Measurements from ENCODE around the gene OR1E2. TPM values are rescaled to one million over a fixed set of nuclear protein-coding genes. Genes with fewer than 3 reads are reported as not detected.

OR1E2 gene, protein sequence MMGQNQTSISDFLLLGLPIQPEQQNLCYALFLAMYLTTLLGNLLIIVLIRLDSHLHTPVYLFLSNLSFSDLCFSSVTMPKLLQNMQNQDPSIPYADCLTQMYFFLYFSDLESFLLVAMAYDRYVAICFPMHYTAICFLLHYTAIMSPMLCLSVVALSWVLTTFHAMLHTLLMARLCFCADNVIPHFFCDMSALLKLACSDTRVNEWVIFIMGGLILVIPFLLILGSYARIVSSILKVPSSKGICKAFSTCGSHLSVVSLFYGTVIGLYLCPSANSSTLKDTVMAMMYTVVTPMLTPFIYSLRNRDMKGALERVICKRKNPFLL
- total RNA-seq (not detected in 2 replicates), polyA plus RNA-seq (not detected in 2 replicates), polyA minus RNA-seq (ENCODE audit: low replicate concordance) (not detected in 2 replicates)
- polyA plus RNA-seq (2012), result not detected in 2 replicates

DNA sequence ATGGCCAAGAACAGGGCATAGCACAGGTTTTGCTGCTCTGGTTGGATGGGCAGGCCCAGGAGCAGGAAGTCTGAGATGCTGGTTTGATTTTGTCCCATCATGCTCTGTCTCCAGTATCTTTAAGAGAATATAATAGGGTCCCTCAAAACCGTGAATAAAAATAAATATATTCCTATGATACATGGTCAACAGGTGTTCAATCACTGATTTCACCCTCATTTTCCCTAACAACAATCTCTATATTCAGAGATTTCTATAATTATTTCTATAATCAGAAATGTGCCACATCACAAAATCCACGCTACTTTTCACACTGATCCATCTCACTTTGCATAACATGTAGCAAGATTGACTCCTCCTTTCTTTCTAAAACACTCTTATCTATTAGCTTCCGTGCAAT is at the start of gene OR1E2:
Gene OR1E2 (minus strand): TSS at position 101 of the 400 bp plus-strand sequence. CDS start 0 bp downstream, at position 101.
- no peaks in the 10 kb centered on the region for H3K36me3 ChIP-seq (ENCODE audit: control insufficient read depth, insufficient read depth, low read length)
- H3K9me3 ChIP-seq (ENCODE audit: control insufficient read depth, insufficient read depth, low read depth, low read length), result no peaks in the 10 kb centered on the region
- TF ChIP-seq EZH2 (IDR thresholded peaks at IDR 0.05; ENCODE audit: low read length, missing control alignments), result no peak
- TF ChIP-seq, protein P1, sequence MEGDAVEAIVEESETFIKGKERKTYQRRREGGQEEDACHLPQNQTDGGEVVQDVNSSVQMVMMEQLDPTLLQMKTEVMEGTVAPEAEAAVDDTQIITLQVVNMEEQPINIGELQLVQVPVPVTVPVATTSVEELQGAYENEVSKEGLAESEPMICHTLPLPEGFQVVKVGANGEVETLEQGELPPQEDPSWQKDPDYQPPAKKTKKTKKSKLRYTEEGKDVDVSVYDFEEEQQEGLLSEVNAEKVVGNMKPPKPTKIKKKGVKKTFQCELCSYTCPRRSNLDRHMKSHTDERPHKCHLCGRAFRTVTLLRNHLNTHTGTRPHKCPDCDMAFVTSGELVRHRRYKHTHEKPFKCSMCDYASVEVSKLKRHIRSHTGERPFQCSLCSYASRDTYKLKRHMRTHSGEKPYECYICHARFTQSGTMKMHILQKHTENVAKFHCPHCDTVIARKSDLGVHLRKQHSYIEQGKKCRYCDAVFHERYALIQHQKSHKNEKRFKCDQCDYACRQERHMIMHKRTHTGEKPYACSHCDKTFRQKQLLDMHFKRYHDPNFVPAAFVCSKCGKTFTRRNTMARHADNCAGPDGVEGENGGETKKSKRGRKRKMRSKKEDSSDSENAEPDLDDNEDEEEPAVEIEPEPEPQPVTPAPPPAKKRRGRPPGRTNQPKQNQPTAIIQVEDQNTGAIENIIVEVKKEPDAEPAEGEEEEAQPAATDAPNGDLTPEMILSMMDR (conservative IDR thresholded peaks at IDR 0.05 in 1 of 2, IDR thresholded peaks at IDR 0.05 in 1 of 2; ENCODE audit: low read depth in 1 of 2, low read length in 2 of 2), result no peak
- no peak within 1 kb of the TSS for H3K27ac ChIP-seq (ENCODE audit: insufficient read depth, low read length)
- H3K9ac ChIP-seq (ENCODE audit: insufficient read depth, low read length), result no peak within 1 kb of the TSS
- H4K20me1 ChIP-seq (ENCODE audit: control insufficient read depth, extremely low read depth, insufficient read depth, low read length), result no peaks in the 10 kb centered on the region
- H2AFZ ChIP-seq (ENCODE audit: low read length), result no peak within 1 kb of the TSS
- DNase-seq (ENCODE audit: low read depth in 2 of 2), result no peak
- H3K79me2 ChIP-seq (ENCODE audit: control insufficient read depth, insufficient read depth, low read length), result no peaks in the 10 kb centered on the region
- no peak within 1 kb of the TSS for H3K4me3 ChIP-seq (replicated peaks in 1 of 4; ENCODE audit: control extremely low read depth in 1 of 4, insufficient read depth in 1 of 4, low read depth in 3 of 4, low read length in 4 of 4)
- H3K4me2 ChIP-seq (ENCODE audit: extremely low read depth, insufficient read depth, low read length), result no peak within 1 kb of the TSS
- no peaks in the 10 kb centered on the region for H3K27me3 ChIP-seq (ENCODE audit: control insufficient read depth, insufficient read depth, low read length)
- H3K4me1 ChIP-seq (ENCODE audit: control insufficient read depth, extremely low read depth, insufficient read depth, low read length), result no peaks in the 10 kb centered on the region

DNA sequence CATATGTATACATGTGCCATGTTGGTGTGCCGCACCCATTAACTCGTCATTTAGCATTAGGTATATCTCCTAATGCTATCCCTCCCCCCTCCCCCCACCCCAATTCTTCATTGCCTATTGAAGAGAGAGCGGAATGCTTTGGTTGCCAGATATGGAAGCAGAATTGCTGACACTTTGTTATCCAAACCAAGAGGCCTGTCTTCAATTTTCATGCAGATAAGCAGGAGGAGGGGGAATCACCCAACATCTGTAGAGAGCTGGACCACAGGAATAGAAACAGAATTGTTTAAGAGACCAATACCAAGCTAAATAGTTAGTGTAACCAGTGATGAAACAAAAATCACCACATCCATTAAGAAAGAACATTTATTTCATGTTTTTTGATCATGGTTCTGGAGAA is 49.2 kb upstream of the OR1E2 start:
- H3K27ac ChIP-seq (ENCODE audit: insufficient read depth, low read length), result no peak overlapping the region

DNA sequence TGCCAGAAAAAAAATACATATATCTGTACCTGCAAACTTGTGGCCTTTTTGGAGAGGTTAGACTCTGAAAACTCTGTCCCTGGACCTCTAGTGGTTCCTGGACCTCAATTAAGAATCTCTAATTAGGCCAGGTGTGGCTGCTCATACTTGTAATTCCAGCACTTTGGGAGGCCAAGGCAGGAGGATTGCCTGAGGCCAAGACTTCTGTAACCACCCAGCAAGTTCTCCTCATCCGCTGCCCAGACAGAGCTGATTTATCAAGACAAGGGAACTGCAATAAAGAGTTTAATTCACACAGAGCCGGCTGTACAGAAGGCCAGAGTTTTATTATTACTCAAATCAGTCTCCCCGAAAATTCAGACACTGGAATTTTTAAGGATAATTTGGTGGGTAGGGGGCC is 46.3 kb upstream of the OR1E2 start:
- Histone ChIP-seq H4K20me1 (ENCODE audit: control insufficient read depth, extremely low read depth, insufficient read depth, low read length) (no peaks in the 10 kb centered on the region), H2AFZ (ENCODE audit: low read length) (no peak overlapping the region), H3K9ac (ENCODE audit: insufficient read depth, low read length) (no peak overlapping the region), H3K27ac (ENCODE audit: insufficient read depth, low read length) (no peak overlapping the region), H3K4me1 (ENCODE audit: control insufficient read depth, extremely low read depth, insufficient read depth, low read length) (no peaks in the 10 kb centered on the region), H3K4me3 (replicated peaks in 1 of 4; ENCODE audit: control extremely low read depth in 1 of 4, insufficient read depth in 1 of 4, low read depth in 3 of 4, low read length in 4 of 4) (no peak overlapping the region), H3K36me3 (ENCODE audit: control insufficient read depth, insufficient read depth, low read length) (no peaks in the 10 kb centered on the region), H3K4me2 (ENCODE audit: extremely low read depth, insufficient read depth, low read length) (no peak overlapping the region), H3K27me3 (ENCODE audit: control insufficient read depth, insufficient read depth, low read length) (no peaks in the 10 kb centered on the region), H3K9me3 (ENCODE audit: control insufficient read depth, insufficient read depth, low read depth, low read length) (no peaks in the 10 kb centered on the region), H3K79me2 (ENCODE audit: control insufficient read depth, insufficient read depth, low read length) (no peaks in the 10 kb centered on the region)
- no peak for DNase-seq (ENCODE audit: low read depth in 2 of 2)
- no peak for TF ChIP-seq EZH2 (IDR thresholded peaks at IDR 0.05; ENCODE audit: low read length, missing control alignments)
- TF ChIP-seq, protein P1 (conservative IDR thresholded peaks at IDR 0.05 in 1 of 2, IDR thresholded peaks at IDR 0.05 in 1 of 2; ENCODE audit: low read depth in 1 of 2, low read length in 2 of 2), result no peak

More for the DNA sequence above, 49.2 kb upstream of the OR1E2 start:
- Histone ChIP-seq H3K36me3 (ENCODE audit: control insufficient read depth, insufficient read depth, low read length) (no peaks in the 10 kb centered on the region), H2AFZ (ENCODE audit: low read length) (no peak overlapping the region), H3K4me1 (ENCODE audit: control insufficient read depth, extremely low read depth, insufficient read depth, low read length) (no peaks in the 10 kb centered on the region), H4K20me1 (ENCODE audit: control insufficient read depth, extremely low read depth, insufficient read depth, low read length) (no peaks in the 10 kb centered on the region), H3K9me3 (ENCODE audit: control insufficient read depth, insufficient read depth, low read depth, low read length) (no peaks in the 10 kb centered on the region), H3K4me3 (replicated peaks in 1 of 4; ENCODE audit: control extremely low read depth in 1 of 4, insufficient read depth in 1 of 4, low read depth in 3 of 4, low read length in 4 of 4) (no peak overlapping the region), H3K9ac (ENCODE audit: insufficient read depth, low read length) (no peak overlapping the region), H3K79me2 (ENCODE audit: control insufficient read depth, insufficient read depth, low read length) (no peaks in the 10 kb centered on the region), H3K27me3 (ENCODE audit: control insufficient read depth, insufficient read depth, low read length) (no peaks in the 10 kb centered on the region), H3K4me2 (ENCODE audit: extremely low read depth, insufficient read depth, low read length) (no peak overlapping the region)
- TF ChIP-seq, protein P1 (conservative IDR thresholded peaks at IDR 0.05 in 1 of 2, IDR thresholded peaks at IDR 0.05 in 1 of 2; ENCODE audit: low read depth in 1 of 2, low read length in 2 of 2), result no peak
- TF ChIP-seq EZH2 (IDR thresholded peaks at IDR 0.05; ENCODE audit: low read length, missing control alignments), result no peak
- DNase-seq (ENCODE audit: low read depth in 2 of 2), result no peak

Data from fibroblast of lung (primary cell).